ENCODE measurements around the gene BRD8. TPM values are rescaled to one million over a fixed set of nuclear protein-coding genes. Genes with fewer than 3 reads are reported as not detected.

The BRD8 gene
- total RNA-seq, 1 experiment from 2014 or later = 91.5 TPM

DNA sequence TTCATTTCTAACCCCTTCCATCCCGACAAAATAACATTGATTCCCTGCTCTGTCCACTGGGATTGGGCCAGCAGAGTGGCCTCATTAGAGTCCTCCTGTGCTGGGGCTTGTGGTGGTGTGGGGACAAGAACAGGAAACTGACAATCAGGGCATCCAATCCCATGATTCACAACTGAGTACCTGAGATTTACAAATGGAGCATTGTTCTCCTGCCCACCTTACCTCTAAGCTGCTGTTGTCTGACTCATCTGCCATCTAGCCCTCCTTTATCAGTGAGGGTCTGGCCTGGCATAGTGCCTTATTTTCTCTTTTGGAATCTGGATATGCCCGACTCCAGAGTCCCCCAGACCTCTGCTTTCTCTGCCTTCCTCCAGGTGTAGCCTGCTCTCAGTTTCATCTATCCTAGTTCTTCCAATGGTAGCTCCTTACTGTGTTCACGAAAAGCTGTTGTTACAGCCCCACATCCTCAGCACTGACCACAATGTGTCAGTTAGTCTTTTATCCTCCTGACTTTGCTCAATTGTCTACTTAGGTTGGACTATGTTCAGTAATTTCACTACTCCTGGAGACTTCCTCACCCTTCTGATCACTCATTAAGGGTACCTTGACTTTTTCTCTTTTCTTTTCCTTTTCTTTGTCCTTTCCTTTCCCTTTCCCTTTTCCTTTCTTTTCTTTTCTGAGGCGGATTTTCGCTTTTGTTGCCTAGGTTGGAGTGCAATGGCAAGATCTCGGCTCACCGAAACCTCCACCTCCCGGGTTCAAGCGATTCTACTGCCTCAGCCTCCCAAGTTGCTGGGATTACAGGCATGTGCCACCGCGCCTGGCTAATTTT lies 81.2 kb downstream of the BRD8 start:
- DNase-seq (ENCODE audit: low spot score) = no peak

DNA sequence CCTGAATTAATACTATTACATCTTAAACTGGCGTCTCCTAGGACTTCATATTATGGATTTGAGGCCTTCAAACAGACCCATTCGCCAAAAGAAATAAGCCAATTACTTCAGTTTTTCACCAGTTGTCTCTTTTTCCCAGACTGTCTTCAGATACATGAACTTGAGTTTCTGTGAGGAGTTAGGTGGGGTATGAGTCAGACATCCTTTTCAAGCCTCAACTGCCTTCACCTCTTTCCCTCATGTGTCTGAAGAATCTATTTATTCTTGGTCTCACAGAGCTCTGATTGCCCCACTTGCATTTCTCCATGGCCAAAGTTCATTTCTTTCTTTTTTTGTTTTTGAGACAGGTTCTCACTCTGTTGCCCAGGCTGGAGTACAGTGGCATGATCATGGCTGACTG lies 82.1 kb downstream of the BRD8 start:
- DNase-seq (ENCODE audit: low spot score) = no peak

DNA sequence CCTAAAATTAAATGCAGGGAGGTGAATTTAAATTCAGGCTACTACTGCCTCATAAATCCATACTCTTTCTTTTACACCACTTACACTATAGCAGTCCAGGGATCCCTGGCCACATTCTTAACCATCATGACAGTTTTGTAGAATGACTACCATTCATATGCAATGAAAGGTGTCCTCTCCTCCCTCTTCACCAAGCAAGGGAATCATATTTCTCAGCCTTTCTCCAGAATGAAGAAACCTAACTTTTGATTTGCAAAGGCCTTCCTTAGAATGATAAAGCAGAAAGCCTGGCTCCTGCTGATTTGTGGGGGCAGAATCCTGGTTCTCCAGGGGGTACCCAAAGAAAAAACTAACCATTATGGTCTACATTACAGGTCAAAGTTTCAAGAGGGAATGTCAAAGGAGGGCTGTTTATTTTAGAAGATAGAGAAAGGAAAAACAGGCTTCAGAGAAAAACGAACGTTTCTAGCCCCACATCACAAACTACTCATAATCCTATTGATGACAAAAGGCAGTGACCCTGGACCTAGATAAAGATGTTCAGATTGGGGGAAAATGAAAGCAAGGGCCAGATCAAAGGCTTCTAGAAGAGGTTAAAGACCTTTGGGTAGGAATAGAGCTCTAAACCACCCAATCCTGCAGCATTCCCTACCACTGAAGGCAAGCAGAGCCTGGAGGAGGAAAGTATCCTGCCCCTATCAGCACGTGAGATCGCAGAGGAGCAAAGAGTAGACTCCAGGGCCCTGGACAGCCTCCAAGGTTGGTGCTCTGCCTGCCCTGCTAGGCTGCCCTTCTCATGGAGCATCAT lies 83.1 kb downstream of the BRD8 start:
- no peak for DNase-seq (ENCODE audit: low spot score)

DNA sequence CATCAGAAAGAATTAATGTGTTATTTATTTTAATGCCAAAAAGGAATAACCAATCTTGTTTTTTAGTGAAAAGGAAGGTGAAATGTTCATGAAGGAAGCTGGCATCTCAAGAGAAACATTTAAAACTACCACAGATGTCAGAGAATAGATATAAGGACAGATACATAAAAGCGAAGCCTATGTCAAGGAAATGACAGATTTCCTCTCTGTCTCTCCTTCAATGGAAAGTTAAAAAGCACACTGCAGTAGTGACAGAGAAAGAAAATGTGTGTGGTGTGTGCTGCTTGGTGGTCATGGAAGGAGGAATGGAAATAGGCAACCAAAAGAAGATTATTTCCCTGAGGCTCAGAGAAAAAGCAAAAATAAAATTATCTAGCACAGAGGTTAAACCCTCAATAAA lies 85.4 kb downstream of the BRD8 start:
- DNase-seq (ENCODE audit: low spot score) = no peak

- no peak for DNase-seq (ENCODE audit: low spot score)
These were observed 86.1 kb downstream of the BRD8 start for GRCh38 chr5:138092301-138092700.

GRCh38 chr5:138091685-138092084 lies 86.7 kb downstream of the BRD8 start:
- DNase-seq (ENCODE audit: low spot score) = no peak

Other genes with a start within 250 kb of the BRD8 start
- gene FAM13B, start 145.6 kb downstream of the BRD8 start, total RNA-seq (2014; rRNA removed; shearing (Covaris generic)) = 13.9 and 21.5 TPM in 2 replicates
- not detected in 2 replicates for gene WNT8A, start 94.6 kb downstream of the BRD8 start, total RNA-seq (2014; rRNA removed; shearing (Covaris generic))
- 1.8 and 2.6 TPM in 2 replicates for gene NME5, start 39.2 kb downstream of the BRD8 start, total RNA-seq (2014; rRNA removed; shearing (Covaris generic))
- gene KIF20A, start 482 bp upstream of the BRD8 start, total RNA-seq (2014; rRNA removed; shearing (Covaris generic)) = 105 and 109 TPM in 2 replicates
- gene CDC23, start 34.7 kb upstream of the BRD8 start, total RNA-seq (2014; rRNA removed; shearing (Covaris generic)) = 69.5 and 72.6 TPM in 2 replicates
- not detected in 2 replicates for gene GFRA3, start 96.0 kb upstream of the BRD8 start, total RNA-seq (2014; rRNA removed; shearing (Covaris generic))
- 24.8 and 25.4 TPM in 2 replicates for gene CDC25C, start 153.2 kb upstream of the BRD8 start, total RNA-seq (2014; rRNA removed; shearing (Covaris generic))
- gene FAM53C, start 159.6 kb upstream of the BRD8 start, total RNA-seq (2014; rRNA removed; shearing (Covaris generic)) = 25.4 and 30.7 TPM in 2 replicates
- 45.5 and 50.5 TPM in 2 replicates for gene KDM3B, start 174.1 kb upstream of the BRD8 start, total RNA-seq (2014; rRNA removed; shearing (Covaris generic))